Measurements from ENCODE around the gene NPC1. TPM values are rescaled to one million over a fixed set of nuclear protein-coding genes. Genes with fewer than 3 reads are reported as not detected.

The NPC1 gene
- polyA plus RNA-seq, 1 donor (not counting 4 experiments of a cell fraction or from before 2014, with no cell fraction given) = 49.9 TPM

- no peak for FAIRE-seq
- no peaks in the 10 kb centered on the region for H3K9me1 ChIP-seq (ENCODE audit: control insufficient read depth, extremely low read depth, insufficient read depth, low read length)
- H3K4me1 ChIP-seq (ENCODE audit: control insufficient read depth, extremely low read depth, insufficient read depth, low read length) = peaks cover 11% of the 10 kb centered on the region
- dilution Hi-C loops (cut with MboI; ENCODE audit: extremely low pct_ligation_motif_present, low sequenced_read_pairs) = no loop called here
- TF ChIP-seq EZH2 (IDR thresholded peaks at IDR 0.05; ENCODE audit: low read length) = no peak
- no peak for TF ChIP-seq CTCF (optimal IDR thresholded peaks at IDR 0.05 in 1 of 3, IDR thresholded peaks at IDR 0.05 in 1 of 3, conservative IDR thresholded peaks at IDR 0.05 in 1 of 3; ENCODE audit: extremely low read depth in 1 of 3, insufficient read depth in 2 of 3, low read length in 3 of 3)
- no peak overlapping the region for H3K4me3 ChIP-seq (ENCODE audit: control insufficient read depth in 2 of 3, extremely low read depth in 1 of 3, insufficient read depth in 2 of 3, low read depth in 1 of 3, low read length in 3 of 3)
- no peak overlapping the region for H2AFZ ChIP-seq (ENCODE audit: control insufficient read depth, low read length)
- no peaks in the 10 kb centered on the region for H3K27me3 ChIP-seq (ENCODE audit: control insufficient read depth, extremely low read depth, insufficient read depth, low read length)
- H3K9ac ChIP-seq (ENCODE audit: control insufficient read depth, extremely low read depth, insufficient read depth, low read length) = no peak overlapping the region
- H3K79me2 ChIP-seq (ENCODE audit: control insufficient read depth, insufficient read depth, low read length) = peaks cover 4% of the 10 kb centered on the region
- peaks cover 6% of the 10 kb centered on the region for H4K20me1 ChIP-seq (ENCODE audit: control insufficient read depth, extremely low read depth, insufficient read depth, low read length)
- H3K4me2 ChIP-seq (ENCODE audit: control insufficient read depth, extremely low read depth, insufficient read depth, low read depth, low read length) = no peak overlapping the region
- DNase-seq (ENCODE audit: low read depth, low spot score) = no peak
- H3K9me3 ChIP-seq (ENCODE audit: control insufficient read depth, low read depth, low read length) = no peaks in the 10 kb centered on the region
- H3K27ac ChIP-seq (ENCODE audit: control insufficient read depth, insufficient read depth, low read length) = no peak overlapping the region
- peaks cover 39 to 67% of the 10 kb centered on the region in 2 experiments for H3K36me3 ChIP-seq (ENCODE audit: control insufficient read depth in 2 of 2, extremely low read depth in 1 of 2, insufficient read depth in 2 of 2, low read length in 2 of 2)
Observed at GRCh38 chr18:23551978-23552377, 34.3 kb downstream of the NPC1 start.

- TF ChIP-seq EZH2 (IDR thresholded peaks at IDR 0.05; ENCODE audit: low read length) = no peak
- no peaks in the 10 kb centered on the region for H3K9me1 ChIP-seq (ENCODE audit: control insufficient read depth, extremely low read depth, insufficient read depth, low read length)
- no peak overlapping the region for H3K4me2 ChIP-seq (ENCODE audit: control insufficient read depth, extremely low read depth, insufficient read depth, low read depth, low read length)
- peaks cover 33 to 59% of the 10 kb centered on the region in 2 experiments for H3K36me3 ChIP-seq (ENCODE audit: control insufficient read depth in 2 of 2, extremely low read depth in 1 of 2, insufficient read depth in 2 of 2, low read length in 2 of 2)
- H3K27me3 ChIP-seq (ENCODE audit: control insufficient read depth, extremely low read depth, insufficient read depth, low read length) = no peaks in the 10 kb centered on the region
- no peaks in the 10 kb centered on the region for H3K9me3 ChIP-seq (ENCODE audit: control insufficient read depth, low read depth, low read length)
- no peak overlapping the region for H2AFZ ChIP-seq (ENCODE audit: control insufficient read depth, low read length)
- peaks cover 19% of the 10 kb centered on the region for H3K4me1 ChIP-seq (ENCODE audit: control insufficient read depth, extremely low read depth, insufficient read depth, low read length)
- DNase-seq (ENCODE audit: low read depth, low spot score) (no peak), FAIRE-seq (no peak)
- H3K27ac ChIP-seq (ENCODE audit: control insufficient read depth, insufficient read depth, low read length) = no peak overlapping the region
- no peak overlapping the region for H3K9ac ChIP-seq (ENCODE audit: control insufficient read depth, extremely low read depth, insufficient read depth, low read length)
- peaks cover 6% of the 10 kb centered on the region for H4K20me1 ChIP-seq (ENCODE audit: control insufficient read depth, extremely low read depth, insufficient read depth, low read length)
- dilution Hi-C loops (cut with MboI; ENCODE audit: extremely low pct_ligation_motif_present, low sequenced_read_pairs) = no loop called here
- H3K4me3 ChIP-seq (ENCODE audit: control insufficient read depth in 2 of 3, extremely low read depth in 1 of 3, insufficient read depth in 2 of 3, low read depth in 1 of 3, low read length in 3 of 3) = no peak overlapping the region
- peaks cover 1% of the 10 kb centered on the region for H3K79me2 ChIP-seq (ENCODE audit: control insufficient read depth, insufficient read depth, low read length)
Observed at GRCh38 chr18:23550898-23551297, 35.4 kb downstream of the NPC1 start.

- Histone ChIP-seq H3K9me1 (ENCODE audit: control insufficient read depth, extremely low read depth, insufficient read depth, low read length) (no peaks in the 10 kb centered on the region), H3K4me2 (ENCODE audit: control insufficient read depth, extremely low read depth, insufficient read depth, low read depth, low read length) (no peak overlapping the region), H4K20me1 (ENCODE audit: control insufficient read depth, extremely low read depth, insufficient read depth, low read length) (peaks cover 6% of the 10 kb centered on the region), H3K4me1 (ENCODE audit: control insufficient read depth, extremely low read depth, insufficient read depth, low read length) (peaks cover 19% of the 10 kb centered on the region), H3K9ac (ENCODE audit: control insufficient read depth, extremely low read depth, insufficient read depth, low read length) (no peak overlapping the region), H3K4me3 (ENCODE audit: control insufficient read depth in 2 of 3, extremely low read depth in 1 of 3, insufficient read depth in 2 of 3, low read depth in 1 of 3, low read length in 3 of 3) (no peak overlapping the region), H3K27ac (ENCODE audit: control insufficient read depth, insufficient read depth, low read length) (no peak overlapping the region), H3K36me3 (ENCODE audit: control insufficient read depth in 2 of 2, extremely low read depth in 1 of 2, insufficient read depth in 2 of 2, low read length in 2 of 2) (peaks cover 28 to 59% of the 10 kb centered on the region in 2 experiments), H3K9me3 (ENCODE audit: control insufficient read depth, low read depth, low read length) (no peaks in the 10 kb centered on the region), H3K79me2 (ENCODE audit: control insufficient read depth, insufficient read depth, low read length) (no peaks in the 10 kb centered on the region), H3K27me3 (ENCODE audit: control insufficient read depth, extremely low read depth, insufficient read depth, low read length) (no peaks in the 10 kb centered on the region), H2AFZ (ENCODE audit: control insufficient read depth, low read length) (no peak overlapping the region)
- no peak for FAIRE-seq
- no peak for TF ChIP-seq EZH2 (IDR thresholded peaks at IDR 0.05; ENCODE audit: low read length)
- no peak for TF ChIP-seq CTCF (optimal IDR thresholded peaks at IDR 0.05 in 1 of 3, IDR thresholded peaks at IDR 0.05 in 1 of 3, conservative IDR thresholded peaks at IDR 0.05 in 1 of 3; ENCODE audit: extremely low read depth in 1 of 3, insufficient read depth in 2 of 3, low read length in 3 of 3)
- dilution Hi-C loops (cut with MboI; ENCODE audit: extremely low pct_ligation_motif_present, low sequenced_read_pairs) = no loop called here
- no peak for DNase-seq (ENCODE audit: low read depth, low spot score)
Observed at GRCh38 chr18:23548719-23549118, 37.6 kb downstream of the NPC1 start.
